ENCODE measurements around the gene TFEB. TPM values are rescaled to one million over a fixed set of nuclear protein-coding genes. Genes with fewer than 3 reads are reported as not detected.

The TFEB gene
- total and polyA plus RNA-seq, 2 donors (not counting 3 experiments of a cell fraction or from before 2014, with no cell fraction given), result 4.9 to 6.6 TPM

GRCh38 chr6:41704028-41704427 lies 31.4 kb downstream of the TFEB start:
- Histone ChIP-seq H3K4me1 (ENCODE audit: control insufficient read depth, extremely low read depth, insufficient read depth, low read length) (peaks cover 2% of the 10 kb centered on the region), H3K9ac (replicated peaks; ENCODE audit: extremely low read depth, insufficient read depth, low read length) (no peak overlapping the region), H3K9me3 (replicated peaks; ENCODE audit: control insufficient read depth, insufficient read depth, low read length) (no peaks in the 10 kb centered on the region), H2AFZ (ENCODE audit: low read depth, low read length) (no peak overlapping the region), H3K4me3 (replicated peaks in 1 of 3; ENCODE audit: insufficient read depth in 1 of 3, low read depth in 1 of 3, low read length in 3 of 3) (no peak overlapping the region), H3K4me2 (ENCODE audit: insufficient read depth, low read length) (no peak overlapping the region), H3K36me3 (ENCODE audit: control insufficient read depth in 2 of 2, extremely low read depth in 1 of 2, insufficient read depth in 2 of 2, low read length in 2 of 2) (no peaks in the 10 kb centered on the region), H4K20me1 (replicated peaks; ENCODE audit: control insufficient read depth, extremely low read depth, insufficient read depth, low read length) (no peaks in the 10 kb centered on the region), H3K79me2 (ENCODE audit: control insufficient read depth, insufficient read depth, low read length) (no peaks in the 10 kb centered on the region), H3K27ac (ENCODE audit: insufficient read depth, low read depth, low read length) (no peak overlapping the region), H3K27me3 (ENCODE audit: control insufficient read depth in 2 of 2, insufficient read depth in 2 of 2, low read length in 2 of 2) (no peaks in the 10 kb centered on the region), H3K9me1 (replicated peaks; ENCODE audit: control insufficient read depth, extremely low read depth, insufficient read depth, low read length) (no peaks in the 10 kb centered on the region)
- BruUV-seq (replicated peaks), result no TSS peak
- DNase-seq (ENCODE audit: low read depth, low spot score), result no peak
- FAIRE-seq, result no peak
- TF ChIP-seq MYC (IDR thresholded peaks at IDR 0.05; ENCODE audit: low read depth, low read length) (no peak), JUN (IDR thresholded peaks at IDR 0.05; ENCODE audit: borderline replicate concordance, insufficient read depth, insufficient read length, low read depth) (no peak), EZH2 (IDR thresholded peaks at IDR 0.05; ENCODE audit: borderline replicate concordance, low read depth, low read length, severe bottlenecking) (no peak), MAX (IDR thresholded peaks at IDR 0.05; ENCODE audit: insufficient read depth, insufficient read length) (no peak)
- intact Hi-C loops (cut with micrococcal nuclease) (no loop called here), dilution Hi-C loops (cut with MboI; ENCODE audit: extremely low pct_ligation_motif_present, low sequenced_read_pairs) (no loop called here)
- CTCF ChIA-PET, result interaction anchor here (1.3 to 2.4 kb wide), 2 partner anchors 21 to 31 kb away, joined by 6 to 7 read pairs; no protein-coding TSS in a partner anchor
- POLR2A ChIA-PET, result no interaction called here

- no TSS peak for BruUV-seq (replicated peaks)
- H4K20me1 ChIP-seq (replicated peaks; ENCODE audit: control insufficient read depth, extremely low read depth, insufficient read depth, low read length), result no peaks in the 10 kb centered on the region
- CTCF ChIA-PET, result interaction anchor here (1.3 kb wide), 1 partner anchor 31 kb away, joined by 6 read pairs; no protein-coding TSS in a partner anchor
Observed at GRCh38 chr6:41702771-41703494, 32.5 kb downstream of the TFEB start.

More at GRCh38 chr6:41702771-41703494, 32.5 kb downstream of the TFEB start:
- H3K9me3 ChIP-seq (replicated peaks; ENCODE audit: control insufficient read depth, insufficient read depth, low read length), result no peaks in the 10 kb centered on the region
- FAIRE-seq (no peak), DNase-seq (ENCODE audit: low read depth, low spot score) (no peak)
- H2AFZ ChIP-seq (ENCODE audit: low read depth, low read length), result no peak overlapping the region
- H3K27ac ChIP-seq (ENCODE audit: insufficient read depth, low read depth, low read length), result no peak overlapping the region
- POLR2A ChIA-PET, result interaction anchor here (0.7 kb wide), 1 partner anchor 132 kb away, joined by 3 read pairs; no protein-coding TSS in a partner anchor
- H3K36me3 ChIP-seq (ENCODE audit: control insufficient read depth in 2 of 2, extremely low read depth in 1 of 2, insufficient read depth in 2 of 2, low read length in 2 of 2), result no peaks in the 10 kb centered on the region
- H3K27me3 ChIP-seq (ENCODE audit: control insufficient read depth in 2 of 2, insufficient read depth in 2 of 2, low read length in 2 of 2), result no peaks in the 10 kb centered on the region
- TF ChIP-seq MAX (IDR thresholded peaks at IDR 0.05; ENCODE audit: insufficient read depth, insufficient read length), result no peak
- peaks cover 13% of the 10 kb centered on the region for H3K4me1 ChIP-seq (ENCODE audit: control insufficient read depth, extremely low read depth, insufficient read depth, low read length)
- dilution Hi-C loops (cut with MboI; ENCODE audit: extremely low pct_ligation_motif_present, low sequenced_read_pairs), result no loop called here
- no peak overlapping the region for H3K9ac ChIP-seq (replicated peaks; ENCODE audit: extremely low read depth, insufficient read depth, low read length)
- no peak overlapping the region for H3K4me3 ChIP-seq (replicated peaks in 1 of 3; ENCODE audit: insufficient read depth in 1 of 3, low read depth in 1 of 3, low read length in 3 of 3)
- H3K9me1 ChIP-seq (replicated peaks; ENCODE audit: control insufficient read depth, extremely low read depth, insufficient read depth, low read length), result no peaks in the 10 kb centered on the region
- no peaks in the 10 kb centered on the region for H3K79me2 ChIP-seq (ENCODE audit: control insufficient read depth, insufficient read depth, low read length)
- H3K4me2 ChIP-seq (ENCODE audit: insufficient read depth, low read length), result no peak overlapping the region
- intact Hi-C loops (cut with micrococcal nuclease), result no loop called here

All from endothelial cell of umbilical vein (primary cell).